Esophagus squamous epithelium (tissue), 5 donors: ENCODE results near the gene CLK1. TPM values are rescaled to one million over a fixed set of nuclear protein-coding genes. Genes with fewer than 3 reads are reported as not detected.
A peak's percentile ranks its signal among the peaks of the same experiment; 100 is the strongest.

Experiments used
- DNase-seq: peaks from one replicate; lab custom pipeline; 2025; lab: John Stamatoyannopoulos, UW
- H3K27ac ChIP-seq, 4 donors: fragments of 200-600 bp; sonication (generic); one replicate each; pipeline ENCODE4 v1.5.1; 2016 to 2019; ENCODE audit warnings: mild to moderate bottlenecking in 1 of 4
- H3K27me3 ChIP-seq, 4 donors: fragments of 200-600 bp; sonication (generic); 1 replicate in 3 of 4; 2 replicates in 1 of 4; pipeline versions ENCODE4 v1.5.1 to v1.6.0; 2017 to 2021; ENCODE audit warnings: antibody characterized with exemption in 1 of 4
- H3K36me3 ChIP-seq, 3 donors: fragments of 200-600 bp; sonication (generic); one replicate each; pipeline ENCODE4 v1.5.1; 2016 to 2019
- H3K4me1 ChIP-seq, 3 donors: fragments of 200-600 bp; sonication (generic); one replicate each; pipeline ENCODE4 v1.5.1; 2017 to 2019
- H3K4me3 ChIP-seq, 4 donors: fragments of 200-600 bp; sonication (generic); 1 replicate in 3 of 4; 2 replicates in 1 of 4; pipeline ENCODE4 v1.5.1; 2016 to 2019; ENCODE audit warnings: mild to moderate bottlenecking in 2 of 4, moderate library complexity in 1 of 4
- H3K9me3 ChIP-seq, 3 donors: fragments of 200-600 bp; sonication (generic); one replicate each; pipeline ENCODE4 v1.5.1; 2016 to 2019
- CTCF ChIP-seq, 6 experiments: fragments of 450-650 bp in 4 of 6; fragments of 200-600 bp in 2 of 6; sonication (generic) in 2 of 6; IDR thresholded peaks; one replicate each; pipeline ENCODE4 v1.5.1; 2016 to 2019; ENCODE audit warnings: antibody characterized with exemption in 6 of 6, mild to moderate bottlenecking in 4 of 6, moderate library complexity in 4 of 6
- POLR2A ChIP-seq, 4 donors: fragments of 450-650 bp; IDR thresholded peaks; one replicate each; pipeline ENCODE4 v1.6.1; 2017; ENCODE audit warnings: antibody characterized with exemption in 4 of 4, mild to moderate bottlenecking in 4 of 4, moderate library complexity in 3 of 4
- WGBS, 2 donors: methylation state at CpG; one replicate each; pipeline ENCODE4 v1.1.5; 2018; 5-methylcytosine and 5-hydroxymethylcytosine counted together
- intact Hi-C: fragments of 100-400 bp; cut with DNase I; formaldehyde crosslinking; loops from one replicate; pipeline ENCODE4 v1.15.0; 2022
- total RNA-seq, 4 donors: library from RNA; depleted of rRNA; stranded (reverse); fragments of >200 nt; gene quantifications; one replicate each; pipeline ENCODE4 v1.1.0, GENCODE V29; 2016
- donor health status: DM: yes; HTN: yes; CAD: no.

The CLK1 gene
- total RNA-seq, 4 donors from 2014 or later, result 59.4 to 161 (median 74.7) TPM

- Histone ChIP-seq H3K9me3 (no peaks in the 10 kb centered on the region), H3K27ac (peak overlapping the region; percentile 23 to 98 (median 51)), H3K36me3 (peaks cover 9 to 68% (median 37%) of the 10 kb centered on the region in 3 donors), H3K4me1 (peaks cover 15 to 46% (median 34%) of the 10 kb centered on the region in 3 donors), H3K27me3 (no peaks in the 10 kb centered on the region), H3K4me3 (peak overlapping the region in 1 of 4 donors; percentile 99)
- TF ChIP-seq CTCF (IDR thresholded peaks at IDR 0.05) (no peak), POLR2A (IDR thresholded peaks at IDR 0.05) (no peak)
- DNase-seq, result no peak
- WGBS, 2 donors, result 87 to 93% methylated on average over 1 of the region's 1 CpG
- intact Hi-C loops, result loop anchor here (5.0 kb wide), 2 partner anchors 47 to 98 kb away; partner anchors contain the start of gene CLK1
Measured at GRCh38 chr2:200814917-200815316, 49.5 kb downstream of the CLK1 start.

GRCh38 chr2:200814276-200814815, 50.1 kb downstream of the CLK1 start:
- Histone ChIP-seq H3K27me3 (no peaks in the 10 kb centered on the region), H3K4me3 (peak overlapping the region in 2 of 4 donors; percentile 98 to 99), H3K36me3 (peaks cover 6 to 63% (median 32%) of the 10 kb centered on the region in 3 donors), H3K4me1 (peaks cover 18 to 50% (median 35%) of the 10 kb centered on the region in 3 donors), H3K27ac (peak overlapping the region; percentile 23 to 98 (median 51)), H3K9me3 (no peaks in the 10 kb centered on the region)
- TF ChIP-seq CTCF (IDR thresholded peaks at IDR 0.05) (no peak), POLR2A (IDR thresholded peaks at IDR 0.05) (no peak)
- no peak for DNase-seq
- intact Hi-C loops, result loop anchor here (5.0 kb wide), 2 partner anchors 48 to 97 kb away; partner anchors contain the start of gene CLK1
- 69 to 76% methylated on average over 3 of the region's 3 CpGs for WGBS, 2 donors

- intact Hi-C loops, result loop anchor here (5.0 kb wide), 2 partner anchors 50 to 95 kb away; partner anchors contain the start of gene CLK1
- peaks cover 0 to 43% (median 13%) of the 10 kb centered on the region in 3 donors for H3K36me3 ChIP-seq
- peaks cover 18 to 50% (median 35%) of the 10 kb centered on the region in 3 donors for H3K4me1 ChIP-seq
- H3K27me3 ChIP-seq, result no peaks in the 10 kb centered on the region
- 1 to 4% methylated on average over 13 of the region's 70 CpGs for WGBS, 2 donors
- TF ChIP-seq CTCF (IDR thresholded peaks at IDR 0.05) (peak; percentile 35 to 57 (median 50)), POLR2A (IDR thresholded peaks at IDR 0.05) (no peak)
- no peaks in the 10 kb centered on the region for H3K9me3 ChIP-seq
- peak overlapping the region; percentile 95 to 100 (median 99) for H3K27ac ChIP-seq
- DNase-seq, result peak; percentile 22
- peak overlapping the region; percentile 68 to 99 (median 90) for H3K4me3 ChIP-seq
Measured at GRCh38 chr2:200812122-200813022, 52.1 kb downstream of the CLK1 start.

- TF ChIP-seq CTCF (IDR thresholded peaks at IDR 0.05), result peak in 3 of 6 experiments; percentile 3 to 13 (median 8)
- peak in 3 of 4 donors; percentile 85 to 98 (median 96) for TF ChIP-seq POLR2A (IDR thresholded peaks at IDR 0.05)
- intact Hi-C loops, result loop anchor here (5.0 kb wide), 2 partner anchors 51 to 94 kb away; partner anchors contain the start of gene CLK1
Measured at GRCh38 chr2:200811333-200812121, 52.9 kb downstream of the CLK1 start, which contains the start of gene BZW1. Gene BZW1 (plus strand): TSS chr2:200811910. CDS start chr2:200813218, 1,308 bp downstream.

More at GRCh38 chr2:200811333-200812121, 52.9 kb downstream of the CLK1 start, which contains the start of gene BZW1:
- peaks cover 0 to 34% (median 5%) of the 10 kb centered on the region in 3 donors for H3K36me3 ChIP-seq
- H3K27ac ChIP-seq, result peak within 1 kb of the TSS; percentile 95 to 100 (median 99)
- peak; percentile 85 for DNase-seq
- 0% methylated on average over 11 to 17 of the region's 75 CpGs for WGBS, 2 donors
- peaks cover 18 to 50% (median 35%) of the 10 kb centered on the region in 3 donors for H3K4me1 ChIP-seq
- no peaks in the 10 kb centered on the region for H3K27me3 ChIP-seq
- peak within 1 kb of the TSS; percentile 68 to 99 (median 90) for H3K4me3 ChIP-seq
- no peaks in the 10 kb centered on the region for H3K9me3 ChIP-seq
